Measurements from ENCODE around the gene POLG.
A peak's percentile ranks its signal among the peaks of the same experiment; 100 is the strongest.

Gene POLG

GRCh38 chr15:89325039-89325803 is 9.4 kb downstream of the POLG start:
- no peak for DNase-seq

- no peak for DNase-seq
Measured at GRCh38 chr15:89323825-89324224, 10.8 kb downstream of the POLG start.

- no peak for DNase-seq
Measured at GRCh38 chr15:89322822-89323221, 11.8 kb downstream of the POLG start.

- peak; percentile 57 for DNase-seq
Measured at GRCh38 chr15:89321521-89322410, 12.9 kb downstream of the POLG start.

- no peak for DNase-seq
Measured at GRCh38 chr15:89320200-89320599, 14.4 kb downstream of the POLG start.

- DNase-seq = no peak
Measured at GRCh38 chr15:89319678-89320077, 14.9 kb downstream of the POLG start.

- no peak for DNase-seq
Measured at GRCh38 chr15:89317186-89317720, 17.4 kb downstream of the POLG start.

GRCh38 chr15:89316504-89316903 is 18.1 kb downstream of the POLG start:
- DNase-seq = no peak

GRCh38 chr15:89315375-89315929 is 19.2 kb downstream of the POLG start:
- DNase-seq = no peak

GRCh38 chr15:89309993-89310392 is 24.6 kb downstream of the POLG start:
- peak; percentile 52 for DNase-seq

GRCh38 chr15:89308236-89308635 is 26.4 kb downstream of the POLG start:
- DNase-seq = no peak

- no peak for DNase-seq
Measured at GRCh38 chr15:89307791-89308190, 26.8 kb downstream of the POLG start.

GRCh38 chr15:89307046-89307587 is 27.5 kb downstream of the POLG start:
- no peak for DNase-seq

- DNase-seq = no peak
Measured at GRCh38 chr15:89305395-89305794, 29.2 kb downstream of the POLG start.

- no peak for DNase-seq
Measured at GRCh38 chr15:89303986-89304385, 30.6 kb downstream of the POLG start.

GRCh38 chr15:89301304-89302089 is 33.1 kb downstream of the POLG start:
- no peak for DNase-seq

- no peak for DNase-seq
Measured at GRCh38 chr15:89299896-89300295, 34.7 kb downstream of the POLG start.

GRCh38 chr15:89293012-89293411 is 41.6 kb downstream of the POLG start:
- peak; percentile 20 for DNase-seq

GRCh38 chr15:89291934-89292438 is 42.6 kb downstream of the POLG start:
- no peak for DNase-seq

GRCh38 chr15:89283201-89283600 is 51.4 kb downstream of the POLG start:
- DNase-seq = no peak

- DNase-seq = no peak
Measured at GRCh38 chr15:89282631-89283030, 52.0 kb downstream of the POLG start.

GRCh38 chr15:89278307-89278706 is 56.3 kb downstream of the POLG start:
- no peak for DNase-seq
